Measurements from ENCODE around the gene ATAT1. TPM values are rescaled to one million over a fixed set of nuclear protein-coding genes. Genes with fewer than 3 reads are reported as not detected.

The ATAT1 gene
- total RNA-seq, 1 experiment from 2014 or later: 19.3 TPM

DNA sequence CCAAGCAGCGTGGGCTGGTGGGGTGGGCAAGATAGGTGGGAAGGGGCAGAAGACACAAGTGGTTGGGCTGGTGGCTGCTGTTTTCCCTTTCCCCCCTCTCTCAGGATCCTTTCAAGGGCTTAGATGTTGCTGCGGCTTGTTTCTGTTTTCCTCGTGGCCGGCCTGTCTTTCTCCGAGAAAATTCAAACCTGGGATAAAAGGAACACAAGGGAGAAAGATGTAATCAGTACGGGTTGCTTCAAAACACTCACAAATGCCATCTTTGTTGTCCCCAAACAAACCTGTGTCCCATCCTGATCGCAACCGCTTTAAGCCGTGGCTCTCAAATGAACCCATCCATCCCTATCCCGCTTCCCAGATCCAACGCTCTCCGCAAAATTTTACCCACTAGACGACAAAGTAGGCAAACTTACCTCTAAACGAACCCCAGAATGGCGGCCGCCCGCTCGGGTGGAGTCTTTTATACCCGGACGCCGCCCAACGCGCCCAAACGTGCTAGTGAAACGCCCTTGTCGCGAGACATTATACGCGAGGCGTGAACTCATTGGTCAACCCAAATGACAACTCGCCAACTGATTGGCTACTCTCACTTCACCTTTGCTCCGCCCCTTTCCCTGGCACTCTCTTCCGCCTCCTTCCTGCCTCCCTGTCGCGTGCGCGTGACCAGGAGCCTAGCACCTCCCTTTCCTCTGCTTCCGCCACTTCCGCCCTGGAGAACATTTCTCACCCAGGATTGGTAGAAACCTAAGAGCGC is 9.7 kb upstream of the ATAT1 start, which contains the start of gene PPP1R10:
TSS of gene PPP1R10 (minus strand) at position 433 of the 754 bp plus-strand sequence. CDS start 7,299 bp downstream, outside the sequence.
- Mint-ChIP-seq H3K36me3 (peaks cover 48% of the 10 kb centered on the region), H3K9me3 (no peaks in the 10 kb centered on the region), H3K4me1 (peaks cover 35% of the 10 kb centered on the region), H3K27ac (peak within 1 kb of the TSS; percentile 100), H3K27me3 (ENCODE audit: low read depth) (no peaks in the 10 kb centered on the region; the same call in 1 of the 2 replicates), H3K4me3 (peak within 1 kb of the TSS; percentile 96)
- CTCF ChIA-PET: interaction anchor here (0.6 to 1.9 kb wide), 6 partner anchors 9 to 470 kb away, joined by 3 to 7 read pairs (median 4); partner anchors contain the start of genes ATAT1 and DHX16
- DNase-seq (ENCODE audit: low spot score): peak; percentile 99
- POLR2A ChIA-PET: interaction anchor here (0.6 to 1.0 kb wide), 4 partner anchors 30 to 118 kb away, joined by 3 to 4 read pairs (median 3); partner anchors contain the start of gene ABCF1
- peak; percentile 82 for ATAC-seq
- TF ChIP-seq FOXP1 (CRISPR knock-in tag; IDR thresholded peaks at IDR 0.05; ENCODE audit: borderline replicate concordance) (no peak), NFYB (CRISPR knock-in tag; conservative IDR thresholded peaks at IDR 0.05; ENCODE audit: low read depth) (peak; percentile 72), ZNF671 (CRISPR knock-in tag; IDR thresholded peaks at IDR 0.05) (peak; percentile 95), HMGXB4 (CRISPR knock-in tag; IDR thresholded peaks at IDR 0.05) (no peak), ETV6 (CRISPR knock-in tag; IDR thresholded peaks at IDR 0.05) (no peak), NR3C1 (CRISPR knock-in tag; conservative IDR thresholded peaks at IDR 0.05; ENCODE audit: low read depth) (no peak), ZNF121 (CRISPR knock-in tag; IDR thresholded peaks at IDR 0.05) (no peak), FOXP4 (CRISPR knock-in tag; IDR thresholded peaks at IDR 0.05) (peak; percentile 50; the same call in 1 of the 2 replicates), ZNF532 (CRISPR knock-in tag; IDR thresholded peaks at IDR 0.05; ENCODE audit: borderline replicate concordance) (peak; percentile 90; the same call in 1 of the 2 replicates), TEAD4 (CRISPR knock-in tag; IDR thresholded peaks at IDR 0.05) (no peak), ZNF219 (CRISPR knock-in tag; IDR thresholded peaks at IDR 0.05; ENCODE audit: borderline replicate concordance) (no peak), GRHL2 (CRISPR knock-in tag; IDR thresholded peaks at IDR 0.05; ENCODE audit: insufficient replicate concordance, severe bottlenecking) (no peak), NFATC4 (CRISPR knock-in tag; IDR thresholded peaks at IDR 0.05) (peak; percentile 94), RELA (CRISPR knock-in tag; IDR thresholded peaks at IDR 0.05; ENCODE audit: borderline replicate concordance) (no peak), ZBTB21 (CRISPR knock-in tag; IDR thresholded peaks at IDR 0.05; ENCODE audit: borderline replicate concordance) (no peak), RORB (CRISPR knock-in tag; IDR thresholded peaks at IDR 0.05) (peak; percentile 94), GABPB1 (CRISPR knock-in tag; IDR thresholded peaks at IDR 0.05) (no peak), CBFB (CRISPR knock-in tag; IDR thresholded peaks at IDR 0.05; ENCODE audit: low read depth) (no peak), SMAD4 (CRISPR knock-in tag; IDR thresholded peaks at IDR 0.05) (no peak)
- TF ChIP-seq, protein P1, sequence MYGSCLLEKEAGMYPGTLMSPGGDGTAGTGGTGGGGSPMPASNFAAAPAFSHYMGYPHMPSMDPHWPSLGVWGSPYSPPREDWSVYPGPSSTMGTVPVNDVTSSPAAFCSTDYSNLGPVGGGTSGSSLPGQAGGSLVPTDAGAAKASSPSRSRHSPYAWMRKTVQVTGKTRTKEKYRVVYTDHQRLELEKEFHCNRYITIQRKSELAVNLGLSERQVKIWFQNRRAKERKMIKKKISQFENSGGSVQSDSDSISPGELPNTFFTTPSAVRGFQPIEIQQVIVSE (CRISPR knock-in tag; IDR thresholded peaks at IDR 0.05; ENCODE audit: borderline replicate concordance): peak; percentile 84; the same call in 1 of the 2 replicates
- TF ChIP-seq, protein P2, sequence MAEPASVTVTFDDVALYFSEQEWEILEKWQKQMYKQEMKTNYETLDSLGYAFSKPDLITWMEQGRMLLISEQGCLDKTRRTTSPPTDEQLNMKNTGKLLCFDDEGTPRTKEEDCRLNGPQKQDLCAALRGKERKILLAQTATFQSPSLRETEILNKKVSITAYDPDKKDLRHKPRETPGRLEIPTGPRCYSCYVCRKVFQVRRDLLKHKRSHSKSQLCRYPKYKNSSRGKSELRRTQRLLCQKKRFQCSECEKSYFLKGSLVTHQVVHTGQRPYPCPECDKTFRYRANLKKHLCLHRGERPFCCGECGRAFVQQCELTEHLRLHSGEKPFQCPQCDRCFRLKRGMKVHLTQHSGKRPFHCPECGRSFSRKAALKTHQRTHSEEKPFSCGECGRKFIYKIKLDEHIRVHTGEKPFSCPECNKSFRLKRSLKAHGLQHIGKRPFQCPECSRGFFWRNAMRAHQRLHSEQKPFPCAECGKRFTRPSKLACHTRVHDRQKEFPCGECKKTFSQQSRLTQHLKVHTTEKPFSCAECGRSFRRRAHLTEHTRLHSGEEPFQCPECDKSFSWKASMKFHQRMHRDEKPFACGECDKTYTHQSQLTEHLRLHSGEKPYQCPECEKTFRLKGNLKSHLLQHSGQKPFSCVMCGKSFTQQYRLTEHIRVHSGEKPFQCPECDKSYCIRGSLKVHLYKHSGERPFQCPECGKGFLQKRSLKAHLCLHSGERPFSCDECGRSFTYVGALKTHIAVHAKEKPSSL (CRISPR knock-in tag; conservative IDR thresholded peaks at IDR 0.05): peak; percentile 93
- TF ChIP-seq, protein P3, sequence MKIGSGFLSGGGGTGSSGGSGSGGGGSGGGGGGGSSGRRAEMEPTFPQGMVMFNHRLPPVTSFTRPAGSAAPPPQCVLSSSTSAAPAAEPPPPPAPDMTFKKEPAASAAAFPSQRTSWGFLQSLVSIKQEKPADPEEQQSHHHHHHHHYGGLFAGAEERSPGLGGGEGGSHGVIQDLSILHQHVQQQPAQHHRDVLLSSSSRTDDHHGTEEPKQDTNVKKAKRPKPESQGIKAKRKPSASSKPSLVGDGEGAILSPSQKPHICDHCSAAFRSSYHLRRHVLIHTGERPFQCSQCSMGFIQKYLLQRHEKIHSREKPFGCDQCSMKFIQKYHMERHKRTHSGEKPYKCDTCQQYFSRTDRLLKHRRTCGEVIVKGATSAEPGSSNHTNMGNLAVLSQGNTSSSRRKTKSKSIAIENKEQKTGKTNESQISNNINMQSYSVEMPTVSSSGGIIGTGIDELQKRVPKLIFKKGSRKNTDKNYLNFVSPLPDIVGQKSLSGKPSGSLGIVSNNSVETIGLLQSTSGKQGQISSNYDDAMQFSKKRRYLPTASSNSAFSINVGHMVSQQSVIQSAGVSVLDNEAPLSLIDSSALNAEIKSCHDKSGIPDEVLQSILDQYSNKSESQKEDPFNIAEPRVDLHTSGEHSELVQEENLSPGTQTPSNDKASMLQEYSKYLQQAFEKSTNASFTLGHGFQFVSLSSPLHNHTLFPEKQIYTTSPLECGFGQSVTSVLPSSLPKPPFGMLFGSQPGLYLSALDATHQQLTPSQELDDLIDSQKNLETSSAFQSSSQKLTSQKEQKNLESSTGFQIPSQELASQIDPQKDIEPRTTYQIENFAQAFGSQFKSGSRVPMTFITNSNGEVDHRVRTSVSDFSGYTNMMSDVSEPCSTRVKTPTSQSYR (CRISPR knock-in tag; IDR thresholded peaks at IDR 0.05): no peak

Measured in WTC11 (cell line).